NCI-H226 (cell line): ENCODE data around the gene TREX2.
"Not testable (repeated sequence)": the region's sequence is repeated elsewhere in the genome, so short reads cannot be mapped to it uniquely, and the experiment has no call there.

Experiments
- DNase-seq: peaks from one replicate; pipeline ENCODE4 v3.0.0-alpha.2; 2015

The TREX2 gene

DNA sequence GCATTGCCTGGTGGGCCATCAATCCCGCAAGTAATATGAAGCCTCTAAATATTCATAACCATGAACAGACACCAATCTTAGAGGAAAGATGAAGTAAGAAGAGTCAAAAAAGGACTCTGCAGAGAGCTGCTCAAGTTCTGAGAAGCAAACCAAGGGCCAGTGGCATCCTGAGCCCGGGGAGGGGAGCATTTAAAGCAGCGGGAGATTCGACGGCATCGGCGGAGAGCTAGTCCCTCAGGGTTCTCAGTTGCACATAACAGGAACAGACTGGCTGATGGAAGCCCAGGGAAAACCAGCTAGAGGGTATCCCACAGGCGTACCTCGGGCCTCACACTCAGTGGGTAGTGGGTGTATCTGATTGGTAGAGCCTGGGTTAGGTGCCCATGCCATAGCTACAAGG lies 39.8 kb downstream of the TREX2 start:
- DNase-seq: no peak

DNA sequence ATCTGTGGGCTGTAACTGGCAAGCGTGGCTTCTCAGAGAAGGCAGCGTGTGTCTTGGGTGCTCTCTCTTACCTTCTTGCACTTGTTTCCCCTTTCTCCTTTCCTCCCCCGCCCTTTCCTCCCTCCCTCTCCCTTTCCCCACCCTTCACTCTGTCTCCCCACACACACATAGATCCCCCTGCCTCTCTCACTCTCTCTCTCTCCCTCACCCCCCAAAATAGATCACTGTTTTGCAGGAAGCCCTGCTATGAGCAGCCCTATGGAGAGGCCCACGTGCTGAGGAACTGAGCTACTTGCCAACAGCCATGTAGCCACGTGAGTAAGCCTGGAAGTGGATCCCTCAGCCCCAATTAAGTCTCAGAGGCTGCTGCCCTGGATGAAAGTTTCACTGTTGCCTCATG lies 40.4 kb downstream of the TREX2 start:
- DNase-seq: no peak

DNA sequence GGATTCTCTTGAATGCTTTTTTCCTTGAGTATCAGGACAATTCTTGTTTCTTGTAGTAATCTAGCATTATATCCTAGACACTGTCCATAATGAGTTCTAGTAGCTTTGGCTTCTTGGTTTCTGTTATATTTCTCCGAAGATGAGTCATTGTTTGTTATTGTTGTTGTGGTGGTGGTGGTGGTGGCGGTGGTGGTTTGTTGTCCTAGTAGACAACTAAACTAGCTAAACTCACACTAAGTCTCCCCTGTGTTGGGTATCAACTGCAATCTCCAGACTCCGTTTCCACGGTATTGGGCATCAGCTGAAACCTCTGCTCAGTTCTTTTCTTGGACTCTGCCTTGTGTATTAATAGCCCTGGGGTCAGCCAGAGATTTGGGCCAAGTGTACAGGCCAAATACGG lies 41.5 kb downstream of the TREX2 start:
- not testable (repeated sequence) for DNase-seq

DNA sequence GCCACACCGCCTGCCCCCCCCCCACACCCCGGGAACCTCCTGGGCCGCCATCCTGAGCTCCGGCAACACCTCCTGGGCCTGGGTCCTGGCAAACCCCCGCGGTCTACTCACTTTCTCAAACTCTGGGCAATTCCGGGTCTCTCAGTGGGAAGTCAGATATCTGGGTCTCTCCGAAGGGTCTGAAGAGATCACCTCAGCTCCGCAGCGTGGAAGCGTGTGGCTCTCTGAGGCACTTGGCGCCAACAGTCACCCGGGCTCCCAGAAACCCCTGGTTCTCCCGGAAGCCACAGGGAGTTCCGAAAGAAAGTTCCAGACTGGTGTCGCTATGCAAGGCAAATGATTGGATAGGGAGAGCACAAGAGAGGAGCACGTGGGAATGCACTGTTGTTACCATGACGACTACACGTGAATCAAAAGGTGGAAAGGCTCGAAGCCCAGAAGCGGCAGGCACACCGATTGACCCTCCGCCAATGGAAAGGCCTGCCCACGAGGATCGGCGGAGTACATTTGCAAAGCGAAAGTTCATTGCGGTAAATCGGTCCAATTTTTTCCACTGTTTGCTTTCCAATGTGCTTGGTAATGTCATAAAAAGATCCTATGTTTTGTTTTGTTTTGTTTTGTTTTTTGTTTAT lies 44.6 kb downstream of the TREX2 start, which contains the start of gene PNMA6E:
PNMA6E (minus strand) TSS at position 218 of the 632 bp plus-strand sequence. CDS start 2,501 bp downstream, outside the sequence.
- DNase-seq: no peak

DNA sequence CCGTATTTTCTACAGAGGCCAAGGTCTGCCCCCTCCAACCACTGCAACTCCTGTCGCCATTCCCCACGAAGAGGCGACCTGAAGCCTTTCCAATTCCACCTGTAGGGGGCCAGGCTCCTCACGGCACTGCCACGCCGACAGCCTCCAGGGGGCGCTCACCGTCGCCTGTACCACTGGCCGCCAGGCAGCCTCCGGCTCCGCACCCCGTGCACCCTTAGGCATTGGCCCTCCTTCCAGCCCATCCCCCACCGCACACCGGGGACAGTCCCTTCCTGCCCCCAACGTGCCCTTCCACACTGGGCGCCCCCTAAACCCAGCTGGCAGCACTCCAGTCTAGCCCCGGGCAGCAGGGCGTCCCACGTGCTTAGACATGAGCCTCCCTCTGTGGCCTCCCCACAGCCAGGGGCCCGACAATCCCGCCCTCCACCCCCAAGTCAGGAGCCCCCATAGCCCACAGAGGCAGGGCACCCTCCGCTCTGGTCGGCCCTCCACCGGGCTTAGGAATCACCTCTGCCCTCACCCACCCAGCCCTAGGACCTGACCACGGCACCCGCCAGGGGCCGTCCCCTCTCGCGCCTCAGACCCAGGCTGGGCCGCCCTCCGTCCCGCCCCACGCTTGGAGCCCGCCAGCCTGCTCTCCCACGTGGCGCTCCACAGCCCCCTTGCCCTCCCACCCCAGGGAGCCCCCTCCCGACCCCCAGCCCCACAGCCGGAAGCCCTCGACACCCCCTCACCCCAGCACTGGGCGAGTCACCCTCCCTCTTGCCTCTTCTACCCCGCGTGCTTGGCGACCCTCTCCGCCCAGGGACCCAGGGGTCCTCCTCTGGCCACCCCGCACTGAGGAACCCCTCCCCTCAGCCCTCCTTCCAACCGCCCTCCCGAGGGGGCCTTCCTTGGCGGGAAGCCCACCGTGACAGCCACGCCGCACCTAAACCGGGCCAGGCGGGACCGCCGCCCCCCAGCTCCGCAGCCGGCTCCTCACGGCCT lies 45.4 kb downstream of the TREX2 start:
- no peak for DNase-seq

DNA sequence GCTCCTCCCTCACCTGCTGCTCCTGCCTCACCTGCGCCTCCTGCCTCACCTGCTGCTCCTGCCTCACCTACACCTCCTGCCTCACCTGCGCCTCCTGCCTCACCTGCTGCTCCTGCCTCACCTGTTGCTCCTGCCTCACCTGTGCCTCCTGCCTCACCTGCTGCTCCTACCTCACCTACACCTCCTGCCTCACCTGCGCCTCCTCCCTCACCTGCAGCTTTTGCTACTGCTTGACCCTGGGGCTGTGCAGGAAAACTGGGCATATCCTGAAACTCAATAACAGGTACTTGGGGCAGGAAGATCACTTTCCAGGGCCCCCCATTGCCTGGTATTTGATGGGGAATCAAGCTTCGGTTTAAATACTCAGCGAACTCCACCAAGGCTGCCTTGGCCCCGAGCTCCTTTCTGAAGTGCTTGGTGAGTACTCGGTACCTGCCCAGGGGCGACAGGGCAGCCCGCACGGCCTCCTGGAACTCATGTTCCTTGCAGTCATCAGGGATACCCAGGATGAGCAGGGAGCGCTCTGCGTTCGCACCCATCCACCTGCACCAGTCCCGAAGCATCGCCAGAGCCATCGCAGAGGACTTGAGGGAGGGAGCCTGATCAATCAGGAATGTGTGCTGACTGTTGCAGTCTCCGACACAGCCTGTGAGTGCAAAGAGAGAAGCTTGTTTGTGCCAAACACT lies 47.4 kb downstream of the TREX2 start:
- no peak for DNase-seq

DNA sequence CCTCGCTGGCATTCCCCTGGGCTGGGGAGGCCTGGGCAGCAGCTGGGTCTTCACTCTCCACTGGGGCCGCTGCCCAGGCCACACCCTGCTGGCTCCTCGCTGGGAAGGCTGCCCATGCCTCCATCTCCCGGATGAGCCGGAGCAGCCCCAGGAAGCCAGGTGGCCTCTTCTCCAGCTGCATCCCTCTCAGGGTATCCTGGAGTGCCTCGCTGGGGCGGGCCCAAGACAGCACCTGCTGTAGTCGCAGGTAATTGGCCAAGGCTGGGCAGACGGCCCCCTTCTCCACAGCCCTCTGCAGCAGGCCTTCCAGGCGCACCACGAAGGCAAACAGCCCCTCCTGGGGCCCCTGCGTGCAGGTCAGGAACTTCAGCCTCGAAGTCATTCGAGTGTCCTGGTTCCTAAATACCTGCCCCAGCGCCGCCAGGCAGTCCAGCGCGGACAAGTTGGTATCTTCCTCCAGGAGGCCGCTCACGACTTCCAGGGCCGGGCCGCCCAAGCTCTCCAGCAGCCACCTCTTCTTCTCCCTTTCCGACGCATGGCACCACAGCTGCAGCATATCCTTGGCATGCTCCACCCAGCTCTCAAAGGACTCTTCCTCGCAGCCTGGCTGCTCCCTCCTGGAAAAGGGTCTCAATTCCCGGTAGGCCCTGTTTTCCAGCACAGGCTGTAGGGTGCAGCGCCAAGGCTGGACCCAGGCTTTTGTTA lies 48.4 kb downstream of the TREX2 start:
- no peak for DNase-seq

DNA sequence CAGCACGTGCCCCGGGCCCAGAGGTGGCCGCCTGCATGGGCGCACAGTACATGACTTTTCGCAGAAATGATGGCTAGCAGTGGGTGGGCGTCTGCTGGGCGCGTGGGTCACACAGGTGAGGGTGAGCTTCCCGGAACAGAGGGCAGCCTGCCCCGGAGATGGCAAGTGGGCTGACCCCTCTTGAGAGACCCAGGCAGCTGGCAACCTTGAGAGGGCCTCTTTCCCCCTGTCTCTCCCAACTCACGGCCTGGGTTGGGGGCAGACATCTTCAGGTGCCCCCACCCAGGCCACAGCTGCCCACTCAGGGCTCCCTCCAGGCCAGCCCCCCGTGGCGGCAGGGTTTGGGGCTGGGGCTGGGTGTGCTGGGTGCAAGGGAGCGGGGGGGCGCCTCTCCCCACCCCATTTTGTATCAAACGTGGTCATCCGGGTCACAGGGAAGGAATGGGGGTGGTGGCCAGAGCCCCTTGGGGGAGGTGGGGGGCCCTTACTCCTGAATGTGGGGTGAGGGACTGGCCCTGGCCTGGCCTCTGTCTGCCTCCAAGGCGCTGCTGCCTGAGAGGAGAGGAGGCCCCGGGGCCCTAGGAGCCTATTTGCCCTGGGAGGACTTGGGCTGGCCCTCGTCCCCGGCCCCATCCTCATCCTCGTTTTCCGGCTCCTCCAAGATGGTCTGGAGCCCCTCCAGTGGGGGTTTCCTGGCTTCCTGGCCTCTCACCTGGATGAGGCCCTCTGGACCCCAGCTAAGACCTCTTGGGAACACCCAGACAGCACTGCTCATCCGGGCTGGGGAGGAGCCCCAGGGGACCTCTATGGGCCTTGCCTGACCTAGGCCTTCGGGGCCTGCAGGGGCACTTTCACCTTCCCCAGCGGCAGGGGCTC lies 49.3 kb downstream of the TREX2 start:
- no peak for DNase-seq

DNA sequence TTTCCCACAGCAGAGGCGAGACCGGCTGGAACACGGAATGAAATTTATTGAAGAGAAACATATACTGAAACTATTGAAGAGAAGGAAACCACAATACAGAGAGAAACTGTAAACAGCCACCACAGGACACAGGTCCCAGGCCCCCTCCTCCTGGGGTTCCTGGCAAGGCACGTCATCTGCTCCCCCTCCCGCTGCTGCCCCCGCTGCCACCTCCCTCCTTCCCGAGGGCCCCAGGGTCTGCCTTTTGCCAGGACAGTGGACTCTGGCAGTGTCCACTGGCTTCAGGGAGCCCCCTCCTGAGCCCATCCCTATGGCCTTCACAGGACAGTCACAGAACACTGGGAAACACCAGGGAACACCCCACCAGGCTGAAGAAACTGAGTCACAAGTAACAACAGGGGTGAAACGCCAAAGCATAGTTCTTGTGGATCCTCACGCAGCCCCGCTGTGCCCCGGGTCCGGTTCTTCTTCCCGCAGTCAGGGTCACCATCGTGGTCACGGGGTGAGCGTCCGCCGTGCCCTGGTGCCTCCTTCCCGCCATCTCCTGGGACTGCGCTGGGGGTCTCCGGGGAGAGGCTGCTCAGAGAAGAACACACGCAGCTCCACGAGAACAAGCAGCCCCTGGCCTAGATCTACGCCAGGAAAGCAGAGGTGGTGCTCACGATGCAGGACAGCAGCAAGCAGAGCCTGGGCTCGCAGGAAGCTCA lies 50.1 kb downstream of the TREX2 start:
- no peak for DNase-seq

DNA sequence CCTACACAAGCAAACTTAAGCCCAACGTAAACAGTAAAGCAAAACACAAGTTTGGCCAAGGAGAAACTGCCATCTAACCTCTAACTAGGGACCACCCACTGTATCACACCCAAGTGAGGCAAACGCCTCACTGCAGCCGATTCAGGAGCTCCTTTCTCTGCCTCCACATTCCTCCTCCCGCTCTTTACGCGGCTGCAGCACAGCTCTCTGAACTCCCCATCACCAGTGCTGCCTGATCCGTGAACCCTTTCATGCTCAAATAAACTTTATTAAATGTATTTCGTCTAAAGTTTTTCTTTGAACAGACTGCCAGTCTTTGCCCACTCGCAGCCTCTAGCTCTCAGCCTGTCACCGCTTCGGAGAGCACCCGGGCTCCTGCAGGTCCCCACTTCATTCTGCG lies 51.2 kb downstream of the TREX2 start:
- DNase-seq: no peak
